SK-N-SH (cell line): ENCODE results near the gene MSH6.

ENCODE experiments used
- TAF1 ChIP-seq: IDR thresholded peaks from 2 replicates; pipeline ENCODE4 v1.6.1; 2012; ENCODE audit warnings: low read depth, mild to moderate bottlenecking, low read length, moderate library complexity, borderline replicate concordance
- TF ChIP-seq, protein P1 (sequence below): fragments of 200-600 bp; sonication (generic); IDR thresholded peaks from 2 replicates; pipeline ENCODE4 v1.6.1; 2017; ENCODE audit warnings: antibody characterized with exemption, mild to moderate bottlenecking, moderate library complexity

DNA sequence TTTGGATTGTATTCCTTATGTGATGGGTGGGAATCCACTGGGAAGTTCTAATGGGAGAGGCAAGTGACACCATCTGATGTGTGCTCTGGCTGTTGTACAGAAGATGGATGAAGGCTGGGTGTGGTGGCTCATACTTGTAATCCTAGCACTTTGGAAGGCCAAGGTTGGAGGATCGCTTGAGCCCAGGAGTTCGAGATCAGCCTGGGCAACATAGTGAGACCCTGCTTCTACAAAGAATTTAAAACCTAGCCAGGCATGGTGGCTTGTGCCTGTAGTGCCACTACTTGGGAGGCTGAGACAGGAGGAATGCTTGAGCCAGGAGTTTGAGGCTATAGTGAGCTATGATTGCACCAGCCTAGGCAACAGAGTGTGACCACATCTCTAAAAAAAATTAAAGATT is 10.6 kb upstream of the MSH6 start:
- TF ChIP-seq, protein P1, sequence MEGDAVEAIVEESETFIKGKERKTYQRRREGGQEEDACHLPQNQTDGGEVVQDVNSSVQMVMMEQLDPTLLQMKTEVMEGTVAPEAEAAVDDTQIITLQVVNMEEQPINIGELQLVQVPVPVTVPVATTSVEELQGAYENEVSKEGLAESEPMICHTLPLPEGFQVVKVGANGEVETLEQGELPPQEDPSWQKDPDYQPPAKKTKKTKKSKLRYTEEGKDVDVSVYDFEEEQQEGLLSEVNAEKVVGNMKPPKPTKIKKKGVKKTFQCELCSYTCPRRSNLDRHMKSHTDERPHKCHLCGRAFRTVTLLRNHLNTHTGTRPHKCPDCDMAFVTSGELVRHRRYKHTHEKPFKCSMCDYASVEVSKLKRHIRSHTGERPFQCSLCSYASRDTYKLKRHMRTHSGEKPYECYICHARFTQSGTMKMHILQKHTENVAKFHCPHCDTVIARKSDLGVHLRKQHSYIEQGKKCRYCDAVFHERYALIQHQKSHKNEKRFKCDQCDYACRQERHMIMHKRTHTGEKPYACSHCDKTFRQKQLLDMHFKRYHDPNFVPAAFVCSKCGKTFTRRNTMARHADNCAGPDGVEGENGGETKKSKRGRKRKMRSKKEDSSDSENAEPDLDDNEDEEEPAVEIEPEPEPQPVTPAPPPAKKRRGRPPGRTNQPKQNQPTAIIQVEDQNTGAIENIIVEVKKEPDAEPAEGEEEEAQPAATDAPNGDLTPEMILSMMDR: no peak
- TF ChIP-seq TAF1: no peak
